Rectal smooth muscle tissue (tissue), 1 donor: ENCODE measurements around the gene ATG2A.

Source experiments
- H3K27ac ChIP-seq: one replicate; pipeline ENCODE4 v1.7.0; 2013; ENCODE audit warnings: low read depth, low read length, inconsistent platforms
- H3K27me3 ChIP-seq: one replicate; pipeline ENCODE4 v1.7.0; 2013; ENCODE audit warnings: low read length; ENCODE audit not compliant: control insufficient read depth, insufficient read depth
- H3K36me3 ChIP-seq: one replicate; pipeline ENCODE4 v1.7.0; 2013; ENCODE audit warnings: low read length; ENCODE audit not compliant: control insufficient read depth, insufficient read depth
- H3K4me1 ChIP-seq: one replicate; pipeline ENCODE4 v1.7.0; 2013; ENCODE audit warnings: low read length; ENCODE audit not compliant: control insufficient read depth, insufficient read depth
- H3K4me3 ChIP-seq: one replicate; pipeline ENCODE4 v1.7.0; 2013; ENCODE audit warnings: low read length
- H3K9ac ChIP-seq: one replicate; pipeline ENCODE4 v1.7.0; 2013; ENCODE audit warnings: low read length

ATG2A gene

GRCh38 chr11:64916775-64917662 is at the start of gene ATG2A:
Gene ATG2A, minus strand, starts transcription at chr11:64917209. Its CDS starts 74 bp downstream, at chr11:64917135.
- H3K4me1 ChIP-seq: peaks cover 9% of the 10 kb centered on the region
- no peaks in the 10 kb centered on the region for H3K27me3 ChIP-seq
- peak within 1 kb of the TSS; percentile 94 for H3K4me3 ChIP-seq
- H3K36me3 ChIP-seq: peaks cover 12% of the 10 kb centered on the region
- peak within 1 kb of the TSS; percentile 93 for H3K9ac ChIP-seq
- H3K27ac ChIP-seq: peak within 1 kb of the TSS; percentile 82

- Histone ChIP-seq H3K4me1 (no peaks in the 10 kb centered on the region), H3K4me3 (no peak overlapping the region), H3K27ac (no peak overlapping the region), H3K36me3 (no peaks in the 10 kb centered on the region), H3K27me3 (no peaks in the 10 kb centered on the region), H3K9ac (no peak overlapping the region)
Observed at GRCh38 chr11:64963072-64963631, 46.1 kb upstream of the ATG2A start.

- H3K9ac ChIP-seq: no peak overlapping the region
- no peaks in the 10 kb centered on the region for H3K4me1 ChIP-seq
- no peaks in the 10 kb centered on the region for H3K36me3 ChIP-seq
- H3K27ac ChIP-seq: no peak overlapping the region
- H3K27me3 ChIP-seq: no peaks in the 10 kb centered on the region
- H3K4me3 ChIP-seq: no peak overlapping the region
Observed at GRCh38 chr11:64960719-64961118, 43.7 kb upstream of the ATG2A start.

- Histone ChIP-seq H3K36me3 (no peaks in the 10 kb centered on the region), H3K4me1 (peaks cover 3% of the 10 kb centered on the region), H3K27me3 (no peaks in the 10 kb centered on the region), H3K4me3 (no peak overlapping the region), H3K9ac (no peak overlapping the region), H3K27ac (no peak overlapping the region)
Observed at GRCh38 chr11:64959498-64959897, 42.5 kb upstream of the ATG2A start.

GRCh38 chr11:64954201-64954600 is 37.2 kb upstream of the ATG2A start:
- Histone ChIP-seq H3K27ac (peak overlapping the region; percentile 14), H3K4me3 (no peak overlapping the region), H3K27me3 (no peaks in the 10 kb centered on the region), H3K9ac (no peak overlapping the region), H3K4me1 (peaks cover 5% of the 10 kb centered on the region), H3K36me3 (no peaks in the 10 kb centered on the region)

GRCh38 chr11:64951529-64951928 is 34.5 kb upstream of the ATG2A start:
- no peaks in the 10 kb centered on the region for H3K36me3 ChIP-seq
- no peak overlapping the region for H3K9ac ChIP-seq
- H3K27ac ChIP-seq: no peak overlapping the region

GRCh38 chr11:64947208-64947814 is 30.3 kb upstream of the ATG2A start:
- Histone ChIP-seq H3K27me3 (no peaks in the 10 kb centered on the region), H3K4me1 (no peaks in the 10 kb centered on the region), H3K27ac (no peak overlapping the region), H3K4me3 (no peak overlapping the region), H3K36me3 (no peaks in the 10 kb centered on the region), H3K9ac (no peak overlapping the region)

More at GRCh38 chr11:64951529-64951928, 34.5 kb upstream of the ATG2A start:
- Histone ChIP-seq H3K27me3 (no peaks in the 10 kb centered on the region), H3K4me3 (no peak overlapping the region), H3K4me1 (peaks cover 5% of the 10 kb centered on the region)

- Histone ChIP-seq H3K4me3 (no peak overlapping the region), H3K9ac (no peak overlapping the region), H3K36me3 (peaks cover 17% of the 10 kb centered on the region), H3K27ac (no peak overlapping the region), H3K4me1 (no peaks in the 10 kb centered on the region), H3K27me3 (no peaks in the 10 kb centered on the region)
Observed at GRCh38 chr11:64936539-64936938, 19.5 kb upstream of the ATG2A start.

GRCh38 chr11:64935359-64936081 is 18.5 kb upstream of the ATG2A start, which contains the start of gene GPHA2:
Gene GPHA2, minus strand, starts transcription at chr11:64935893. Its CDS starts 433 bp downstream, at chr11:64935460.
- Histone ChIP-seq H3K27me3 (no peaks in the 10 kb centered on the region), H3K9ac (no peak within 1 kb of the TSS), H3K36me3 (peaks cover 26% of the 10 kb centered on the region), H3K4me3 (no peak within 1 kb of the TSS), H3K4me1 (no peaks in the 10 kb centered on the region), H3K27ac (no peak within 1 kb of the TSS)

- H3K4me3 ChIP-seq: no peak overlapping the region
- H3K36me3 ChIP-seq: peaks cover 29% of the 10 kb centered on the region
- no peak overlapping the region for H3K27ac ChIP-seq
- no peaks in the 10 kb centered on the region for H3K27me3 ChIP-seq
- H3K4me1 ChIP-seq: no peaks in the 10 kb centered on the region
- H3K9ac ChIP-seq: no peak overlapping the region
Observed at GRCh38 chr11:64934682-64935358, 17.8 kb upstream of the ATG2A start.

GRCh38 chr11:64933935-64934681 is 17.1 kb upstream of the ATG2A start:
- H3K27me3 ChIP-seq: no peaks in the 10 kb centered on the region
- peaks cover 29% of the 10 kb centered on the region for H3K36me3 ChIP-seq
- H3K9ac ChIP-seq: no peak overlapping the region
- no peak overlapping the region for H3K4me3 ChIP-seq
- H3K27ac ChIP-seq: no peak overlapping the region
- no peaks in the 10 kb centered on the region for H3K4me1 ChIP-seq
